SIG-M5 treated with dmso at 0.1 percent for 504 hours (cell line): ENCODE measurements around the gene YBEY.

Experiments used
- DNase-seq: peaks from one replicate; lab custom pipeline; 2025; ENCODE audit not compliant: unreplicated experiment; lab: John Stamatoyannopoulos, UW

The YBEY gene

DNA sequence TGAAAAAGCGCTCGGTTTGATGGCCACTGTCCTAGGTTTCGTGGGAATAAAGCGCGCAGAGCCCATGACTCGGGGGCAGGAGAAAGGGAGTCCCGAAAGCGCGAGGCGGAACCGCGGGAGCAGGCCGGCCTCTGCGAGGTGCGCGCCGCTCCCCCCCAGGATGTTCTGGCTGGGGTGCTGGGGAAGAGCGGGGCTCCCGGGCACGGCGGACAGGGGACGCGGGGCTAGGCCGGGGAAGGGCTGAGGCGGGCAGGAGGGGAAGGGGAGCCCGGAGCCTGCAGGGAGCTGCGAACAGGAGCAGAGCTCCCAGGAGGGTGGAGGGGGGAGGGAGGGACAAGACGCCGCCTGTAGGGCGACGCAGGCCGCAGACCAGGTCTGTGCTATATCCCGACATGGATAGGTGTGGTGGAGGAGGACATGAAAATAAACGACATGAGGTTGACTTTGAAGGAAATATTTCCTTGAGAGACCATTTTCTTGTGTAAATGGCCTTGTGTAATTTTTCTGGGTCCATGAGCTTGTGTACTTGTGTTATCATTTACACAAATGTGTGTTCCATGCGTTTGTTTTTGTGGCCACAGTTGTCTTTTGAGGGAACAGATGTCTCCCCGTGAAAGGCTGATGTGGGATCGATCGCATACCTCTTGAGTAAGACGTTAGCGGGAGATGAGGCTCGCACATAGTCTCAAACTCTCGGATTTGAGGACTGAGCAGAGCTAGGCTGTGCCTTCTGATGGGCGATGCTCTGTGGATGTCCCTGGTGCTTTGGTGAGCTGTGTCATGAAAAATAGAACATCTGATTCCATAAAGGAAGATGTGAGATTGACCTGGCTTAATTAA is 39.2 kb downstream of the YBEY start:
- DNase-seq, result peak; percentile 47

DNA sequence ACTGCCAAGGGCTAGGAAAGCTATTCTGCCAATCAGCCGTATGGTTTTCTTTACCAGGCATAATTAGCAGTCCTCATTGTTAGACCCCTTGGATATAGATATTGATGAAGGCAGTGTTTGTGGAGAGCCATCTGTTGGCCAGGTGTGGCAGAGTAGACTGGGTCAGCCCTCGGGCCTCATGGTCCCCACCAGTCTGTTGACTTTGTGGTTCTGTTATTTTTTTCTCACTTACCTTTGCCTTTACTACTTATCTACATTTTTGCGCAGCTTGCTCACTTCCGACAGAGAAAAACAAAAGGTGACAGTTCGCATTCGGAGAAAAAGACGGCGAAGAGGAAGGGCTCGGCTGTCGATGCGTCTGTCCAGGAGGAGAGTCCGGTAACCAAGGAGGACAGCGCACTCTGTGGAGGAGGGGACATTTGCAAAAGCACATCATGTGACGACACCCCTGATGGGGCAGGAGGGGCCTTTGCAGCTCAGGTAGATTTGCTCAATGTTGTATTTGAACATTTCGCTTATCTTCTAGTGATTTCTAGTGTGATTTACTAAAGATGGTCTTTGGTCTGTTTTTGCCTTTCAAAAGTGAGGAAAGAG is 40.1 kb downstream of the YBEY start:
- DNase-seq, result no peak

DNA sequence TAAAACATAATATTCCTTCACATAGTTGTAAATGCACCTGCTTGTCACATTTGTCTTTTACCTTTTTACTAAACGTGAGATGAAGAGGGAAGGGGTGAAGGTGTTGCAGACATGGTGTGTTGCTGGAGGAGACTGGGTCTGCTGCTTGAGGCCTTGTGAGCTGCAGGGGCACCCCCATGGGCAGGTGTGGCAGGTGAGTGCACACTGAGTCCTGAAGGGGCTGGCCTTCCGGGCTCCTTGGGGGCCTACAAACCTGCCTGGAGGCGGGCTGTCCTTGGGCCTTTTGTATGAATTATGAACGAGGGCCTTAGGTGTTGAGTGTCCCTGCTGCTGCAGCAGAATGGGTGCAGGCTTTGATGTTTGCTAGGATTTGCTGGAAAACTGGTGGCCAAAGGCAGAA is 41.6 kb downstream of the YBEY start:
- no peak for DNase-seq

DNA sequence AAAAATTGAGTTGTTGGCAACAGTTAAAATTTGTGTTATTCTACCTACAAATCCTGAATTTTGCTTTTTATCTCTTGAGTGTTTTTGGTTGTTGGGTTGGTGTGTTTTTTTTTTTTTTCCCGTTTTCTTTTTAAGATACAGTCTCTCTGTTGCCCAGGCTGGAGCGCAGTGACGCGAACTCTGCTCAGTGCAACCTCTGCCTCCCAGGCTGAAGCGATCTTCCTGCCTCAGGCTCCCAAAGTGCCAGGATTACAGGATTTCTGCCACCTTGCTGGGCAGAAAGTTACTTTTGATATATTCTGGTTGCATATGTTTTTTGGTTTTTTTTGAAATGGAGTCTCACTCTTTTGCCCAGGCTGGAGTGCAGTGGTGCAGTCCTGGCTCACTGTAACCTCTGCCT is 42.0 kb downstream of the YBEY start:
- DNase-seq, result no peak

DNA sequence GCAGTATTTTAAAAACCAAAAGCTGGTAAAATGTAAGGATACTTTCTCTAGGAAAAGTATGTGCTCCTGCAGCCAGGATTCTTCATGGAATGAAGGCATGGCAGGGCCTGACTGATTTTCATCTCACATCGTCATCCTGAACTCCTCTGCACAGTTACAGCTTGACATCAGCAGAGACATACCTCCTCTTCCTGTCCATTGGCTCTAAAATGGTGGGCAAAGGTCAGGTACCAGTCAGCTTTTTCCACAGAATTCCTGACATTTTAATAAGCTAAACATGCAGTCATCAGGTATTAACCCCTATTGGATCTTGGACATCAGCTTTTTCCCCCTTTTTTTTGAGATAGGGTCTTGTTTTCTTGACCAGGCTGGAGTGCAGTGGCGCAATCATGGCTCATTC is 43.7 kb downstream of the YBEY start:
- DNase-seq, result no peak

DNA sequence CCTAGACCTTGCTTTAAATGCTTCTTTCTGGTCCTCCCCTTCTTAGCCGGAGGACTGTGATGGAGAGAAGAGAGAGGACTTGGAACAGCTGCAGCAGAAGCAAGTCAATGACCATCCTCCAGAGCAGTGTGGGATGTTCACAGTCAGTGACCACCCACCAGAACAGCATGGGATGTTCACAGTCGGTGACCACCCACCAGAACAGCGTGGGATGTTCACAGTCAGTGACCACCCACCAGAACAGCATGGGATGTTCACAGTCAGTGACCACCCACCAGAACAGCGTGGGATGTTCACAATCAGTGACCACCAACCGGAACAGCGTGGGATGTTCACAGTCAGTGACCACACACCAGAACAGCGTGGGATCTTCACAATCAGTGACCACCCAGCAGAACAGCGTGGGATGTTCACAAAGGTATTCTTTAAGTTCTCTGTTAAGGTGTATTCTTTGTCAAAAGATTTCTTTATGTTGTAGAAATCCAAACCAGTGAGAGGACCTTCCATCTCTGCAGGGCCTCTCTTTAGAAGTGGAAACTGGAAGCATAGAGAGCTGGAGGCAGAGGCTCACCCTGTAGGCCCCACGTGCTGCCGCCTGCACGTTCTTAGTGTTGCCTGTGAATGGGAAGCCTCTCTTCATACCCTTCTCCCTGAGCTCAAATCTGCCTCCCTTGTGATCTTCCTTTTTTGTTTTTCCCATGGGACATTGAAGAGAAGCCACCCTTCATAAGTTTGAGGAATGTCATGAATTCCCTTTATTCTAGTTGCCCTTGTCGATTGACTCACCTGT is 48.4 kb downstream of the YBEY start:
- DNase-seq, result no peak

DNA sequence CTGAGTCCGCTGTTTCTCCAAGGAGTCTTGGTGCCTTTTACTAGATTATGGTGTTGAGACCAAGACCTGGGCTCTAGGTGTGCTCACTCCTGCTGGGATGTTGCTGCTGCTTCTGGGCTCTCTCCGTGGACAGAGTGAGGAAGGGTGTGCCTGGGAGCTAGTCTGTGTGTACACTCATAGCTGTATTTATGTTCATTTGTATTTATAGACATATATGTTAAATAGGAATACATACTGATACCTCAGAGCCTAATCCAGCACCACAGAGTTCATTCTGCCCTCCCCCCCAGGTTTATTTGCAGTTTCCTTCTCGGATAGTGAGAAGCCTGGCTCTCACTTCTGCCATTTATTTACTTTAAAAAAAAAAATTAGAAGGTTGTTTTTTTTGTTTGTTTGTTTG is 50.5 kb downstream of the YBEY start:
- no peak for DNase-seq

DNA sequence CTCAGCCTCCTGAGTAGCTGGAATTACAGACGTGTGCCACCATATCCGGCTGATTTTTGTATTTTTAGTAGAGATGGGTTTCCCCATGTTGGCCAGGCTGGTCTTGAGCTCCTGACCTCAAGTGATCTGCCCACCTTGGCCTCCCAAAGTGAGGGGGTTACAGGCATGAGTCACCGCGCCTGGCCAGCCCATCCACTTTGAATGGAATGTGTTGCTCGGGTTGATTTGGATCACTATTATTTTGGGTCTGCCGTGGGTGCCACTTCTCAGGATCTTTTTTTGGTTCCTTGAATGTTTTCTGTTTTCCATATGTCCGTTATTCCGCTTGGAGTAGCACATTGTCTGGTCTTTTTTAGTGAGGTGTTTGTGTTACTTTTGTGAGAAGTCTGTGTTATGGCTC is 54.9 kb downstream of the YBEY start:
- DNase-seq, result no peak

DNA sequence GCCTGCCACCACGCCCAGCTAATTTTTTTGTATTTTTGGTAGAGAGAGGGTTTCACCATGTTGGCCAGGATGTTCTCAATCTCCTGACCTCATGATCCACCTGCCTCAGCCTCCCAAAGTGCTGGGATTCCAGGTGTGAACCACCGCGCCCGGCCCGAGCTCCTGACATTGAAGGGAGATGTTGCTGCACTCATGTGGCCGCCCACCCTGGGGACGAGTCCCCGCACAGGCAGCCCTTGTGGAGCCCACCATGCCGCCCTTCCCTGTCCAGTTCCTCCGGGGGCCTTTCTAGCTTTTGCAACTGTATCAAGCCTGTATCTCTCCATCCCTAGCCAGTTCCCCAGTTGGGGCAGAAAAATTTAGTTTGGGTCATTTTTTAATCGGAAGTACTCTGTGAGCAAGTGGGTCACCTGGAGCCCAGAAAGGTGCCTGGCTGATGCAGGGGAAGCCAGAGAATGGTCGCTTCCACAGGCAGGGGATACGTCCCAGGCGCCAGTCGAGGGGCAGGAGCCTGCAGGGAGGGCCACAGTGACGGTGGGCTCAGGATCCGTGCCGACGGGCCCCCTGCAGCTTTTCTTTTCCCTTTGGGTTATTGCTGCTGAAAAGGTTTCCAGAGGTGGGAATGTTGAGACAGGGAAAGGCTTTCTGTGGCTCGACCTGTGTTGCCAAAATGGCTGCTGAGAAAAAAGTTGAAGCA is 58.2 kb downstream of the YBEY start:
- DNase-seq, result no peak

DNA sequence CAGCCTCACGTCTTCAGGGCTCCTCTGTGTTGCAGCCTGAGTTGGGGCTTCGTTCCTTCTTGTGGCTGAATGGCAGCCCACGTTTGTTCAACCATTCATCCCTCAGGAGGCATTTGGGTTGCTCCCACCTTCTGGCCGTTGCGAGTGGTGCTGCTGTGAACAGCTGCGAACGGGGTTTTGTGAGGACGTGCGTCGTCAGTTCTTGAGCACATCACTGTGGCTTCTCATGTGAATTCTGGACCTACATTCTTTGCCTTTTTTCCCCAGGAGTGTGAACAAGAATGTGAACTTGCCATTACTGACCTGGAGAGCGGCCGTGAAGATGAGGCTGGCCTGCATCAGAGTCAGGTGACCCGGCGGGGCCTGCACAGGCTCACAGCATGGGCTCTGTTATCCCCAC is 59.7 kb downstream of the YBEY start:
- DNase-seq, result no peak

DNA sequence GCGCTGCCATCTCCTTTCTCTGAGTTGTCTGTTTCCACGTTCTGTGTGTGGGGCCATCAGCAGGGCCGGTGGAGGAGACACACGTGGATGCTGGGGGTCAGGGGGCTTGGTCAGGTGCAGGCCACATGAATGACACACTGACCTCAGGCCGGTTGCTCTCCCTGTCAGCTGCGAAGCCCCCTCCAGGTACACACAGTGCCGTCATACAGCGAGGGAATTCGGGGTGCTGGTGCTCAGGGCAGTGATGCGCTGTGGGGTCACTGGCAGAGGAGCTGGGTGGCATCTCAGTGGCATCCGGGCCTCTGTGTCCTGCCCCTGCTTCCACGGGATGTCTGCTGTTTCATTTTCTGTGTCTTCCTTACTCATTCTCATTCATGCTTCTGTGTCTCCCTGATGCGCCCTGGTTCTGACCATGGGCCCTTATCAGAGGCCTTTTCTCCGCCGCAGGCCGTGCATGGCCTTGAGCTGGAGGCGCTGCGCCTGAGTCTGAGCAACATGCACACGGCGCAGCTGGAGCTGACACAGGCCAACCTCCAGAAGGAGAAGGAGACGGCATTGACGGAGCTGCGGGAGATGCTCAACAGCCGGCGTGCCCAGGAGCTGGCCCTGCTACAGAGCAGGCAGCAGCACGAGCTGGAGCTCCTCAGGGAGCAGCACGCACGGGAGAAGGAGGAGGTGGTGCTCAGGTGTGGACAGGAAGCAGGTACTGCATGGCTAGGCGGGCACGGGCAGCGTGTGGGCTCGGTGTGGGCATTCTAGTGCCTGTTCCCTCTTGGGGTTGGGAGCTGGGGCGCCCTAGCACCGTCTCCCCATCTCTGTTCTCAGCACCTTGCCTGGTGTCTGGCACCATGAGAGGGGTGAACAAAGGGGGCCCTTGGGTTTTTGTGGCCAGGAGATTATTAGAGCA is 60.4 kb downstream of the YBEY start:
- DNase-seq, result no peak

DNA sequence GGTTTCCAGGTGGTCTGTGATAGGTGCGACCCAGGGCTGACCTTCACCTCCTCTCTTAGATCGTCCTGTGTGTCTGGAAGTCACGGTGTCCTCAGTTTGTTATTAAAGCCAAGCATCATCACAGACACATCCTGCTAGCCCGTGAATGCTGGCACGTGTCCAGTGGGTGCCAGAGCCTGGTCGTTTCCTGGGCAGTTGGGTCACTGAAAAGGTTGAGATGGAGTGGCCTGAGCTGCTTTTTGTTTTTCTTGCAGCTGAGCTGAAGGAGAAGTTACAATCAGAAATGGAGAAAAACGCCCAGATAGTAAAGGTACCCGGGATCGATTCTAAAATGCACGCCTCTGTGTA is 61.0 kb downstream of the YBEY start:
- DNase-seq, result no peak
